NOMO-1 treated with DMSO at 0.1 percent for 48 hours (cell line): ENCODE results near the gene TMEM63B.
A peak's percentile ranks its signal among the peaks of the same experiment; 100 is the strongest.
"Not testable (repeated sequence)": the region's sequence is repeated elsewhere in the genome, so short reads cannot be mapped to it uniquely, and the experiment has no call there.

ENCODE experiments used
- DNase-seq: peaks from one replicate; lab custom pipeline; 2025; ENCODE audit not compliant: unreplicated experiment; lab: John Stamatoyannopoulos, UW

The TMEM63B gene

DNA sequence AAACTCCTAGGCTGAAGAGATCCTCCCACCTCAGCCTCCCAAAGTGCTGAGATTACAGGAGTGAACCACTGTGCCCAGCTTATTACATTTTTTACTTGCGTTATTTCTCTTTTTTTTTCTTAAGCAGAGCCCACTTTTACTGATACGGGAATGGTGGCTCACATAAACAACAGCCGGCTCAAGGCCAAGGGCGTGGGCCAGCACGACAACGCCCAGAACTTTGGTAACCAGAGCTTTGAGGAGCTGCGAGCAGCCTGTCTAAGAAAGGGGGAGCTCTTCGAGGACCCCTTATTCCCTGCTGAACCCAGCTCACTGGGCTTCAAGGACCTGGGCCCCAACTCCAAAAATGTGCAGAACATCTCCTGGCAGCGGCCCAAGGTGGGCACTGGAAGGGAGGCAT lies 41.8 kb downstream of the TMEM63B start:
- DNase-seq, result no peak

DNA sequence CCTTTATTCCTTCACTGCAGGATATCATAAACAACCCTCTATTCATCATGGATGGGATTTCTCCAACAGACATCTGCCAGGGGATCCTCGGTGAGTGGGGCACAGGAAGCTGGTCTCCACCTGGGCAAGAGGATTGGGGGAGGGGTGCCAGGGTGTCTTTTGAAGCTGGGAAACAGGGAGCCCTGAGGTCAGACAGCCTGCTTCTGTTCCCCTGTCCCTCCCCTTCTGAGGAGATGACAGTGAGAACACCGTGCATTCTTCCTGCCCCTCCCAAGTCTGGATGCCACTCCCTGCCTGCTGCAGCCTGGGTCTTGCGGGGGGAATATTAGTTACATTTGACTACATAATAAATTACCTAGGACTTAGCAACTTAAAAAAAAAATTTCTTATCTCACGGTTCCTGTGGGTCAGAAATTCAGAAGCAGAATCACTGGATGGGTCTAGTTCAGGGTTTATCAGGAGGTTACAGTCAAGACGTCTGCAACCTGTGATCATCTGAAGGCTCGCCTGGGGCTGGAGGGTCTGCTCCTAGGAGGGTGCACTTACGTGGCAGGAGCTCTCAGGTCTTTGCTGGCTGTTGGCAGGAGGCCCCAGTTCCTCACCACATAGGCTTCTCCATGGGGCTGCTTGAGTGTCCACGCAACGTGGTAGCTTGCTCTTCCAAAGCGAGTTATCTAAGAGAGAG lies 42.7 kb downstream of the TMEM63B start:
- DNase-seq, result no peak

DNA sequence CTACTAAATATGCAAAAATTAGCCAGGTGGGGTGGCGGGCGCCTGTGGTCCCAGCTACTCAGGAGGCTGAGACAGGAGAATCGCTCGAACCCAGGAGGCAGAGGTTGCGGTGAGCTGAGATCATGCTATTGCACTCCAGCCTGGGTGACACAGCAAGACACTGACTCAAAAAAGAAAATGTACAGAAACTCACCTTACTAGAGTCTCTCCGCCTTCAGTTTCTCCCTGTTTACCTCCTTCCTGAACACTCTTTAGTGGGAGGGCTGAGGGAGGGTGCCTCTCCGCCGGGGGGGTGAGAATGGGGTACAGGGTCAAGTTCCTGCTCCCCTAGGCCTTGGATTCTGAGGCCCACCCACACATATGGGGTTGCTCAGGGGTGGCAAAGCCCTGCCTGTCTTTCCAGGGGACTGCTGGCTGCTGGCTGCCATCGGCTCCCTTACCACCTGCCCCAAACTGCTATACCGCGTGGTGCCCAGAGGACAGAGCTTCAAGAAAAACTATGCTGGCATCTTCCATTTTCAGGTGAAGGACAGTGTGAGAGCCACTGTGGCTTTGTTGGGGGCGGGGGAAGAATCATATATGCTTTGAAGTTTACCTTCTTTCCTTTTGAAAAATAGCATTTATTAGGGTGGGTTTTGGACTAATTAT lies 44.7 kb downstream of the TMEM63B start:
- no peak for DNase-seq

DNA sequence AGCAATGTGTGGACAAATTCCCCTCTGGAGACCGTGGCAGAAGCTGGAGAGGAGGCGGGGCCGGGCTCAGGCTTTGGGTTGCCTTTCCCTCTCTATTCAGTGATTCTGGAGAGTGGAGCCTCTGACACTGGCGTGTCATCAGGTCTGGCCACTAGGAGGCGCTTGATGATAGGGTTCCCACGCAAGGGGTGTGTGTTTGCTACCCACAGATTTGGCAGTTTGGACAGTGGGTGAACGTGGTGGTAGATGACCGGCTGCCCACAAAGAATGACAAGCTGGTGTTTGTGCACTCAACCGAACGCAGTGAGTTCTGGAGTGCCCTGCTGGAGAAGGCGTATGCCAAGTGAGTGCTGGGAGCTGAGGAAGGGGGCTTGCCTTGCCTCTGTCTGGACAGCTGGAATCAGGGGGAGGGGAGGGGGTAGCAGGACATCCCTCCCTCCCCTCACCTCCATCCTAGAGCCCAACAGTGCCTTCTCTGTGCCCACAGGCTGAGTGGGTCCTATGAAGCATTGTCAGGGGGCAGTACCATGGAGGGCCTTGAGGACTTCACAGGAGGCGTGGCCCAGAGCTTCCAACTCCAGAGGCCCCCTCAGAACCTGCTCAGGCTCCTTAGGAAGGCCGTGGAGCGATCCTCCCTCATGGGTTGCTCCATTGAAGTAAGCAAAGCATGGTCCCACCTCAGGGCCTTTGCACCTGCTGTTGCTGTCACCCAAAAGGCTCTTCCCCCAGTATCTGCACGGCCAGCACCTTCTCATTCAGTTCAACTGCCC lies 45.6 kb downstream of the TMEM63B start:
- peak; percentile 75 for DNase-seq

DNA sequence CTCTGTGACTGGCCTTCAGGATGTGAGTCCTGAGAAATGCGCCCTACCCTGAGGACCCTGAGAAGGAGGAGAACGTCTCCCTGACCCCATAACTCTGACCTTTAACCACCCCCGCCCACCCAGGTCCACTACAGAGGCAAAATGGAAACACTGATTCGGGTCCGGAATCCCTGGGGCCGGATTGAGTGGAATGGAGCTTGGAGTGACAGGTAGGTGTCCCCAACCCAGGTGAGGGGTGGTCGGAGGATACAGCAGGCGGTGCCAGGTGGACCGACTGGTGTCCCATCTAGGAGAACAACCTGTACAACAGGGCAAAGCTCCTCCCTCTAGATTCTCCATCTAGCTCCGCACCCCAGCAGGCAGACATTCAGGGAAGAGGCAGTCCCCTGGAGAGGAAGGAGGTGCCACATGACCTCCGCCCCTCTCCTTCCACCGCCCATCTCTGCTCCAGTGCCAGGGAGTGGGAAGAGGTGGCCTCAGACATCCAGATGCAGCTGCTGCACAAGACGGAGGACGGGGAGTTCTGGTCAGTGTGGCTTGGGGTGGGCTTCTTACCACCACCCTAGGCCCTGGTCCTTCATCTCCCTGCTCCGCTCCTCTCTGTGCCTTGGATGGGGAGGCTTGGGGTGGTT lies 48.9 kb downstream of the TMEM63B start:
- no peak for DNase-seq

DNA sequence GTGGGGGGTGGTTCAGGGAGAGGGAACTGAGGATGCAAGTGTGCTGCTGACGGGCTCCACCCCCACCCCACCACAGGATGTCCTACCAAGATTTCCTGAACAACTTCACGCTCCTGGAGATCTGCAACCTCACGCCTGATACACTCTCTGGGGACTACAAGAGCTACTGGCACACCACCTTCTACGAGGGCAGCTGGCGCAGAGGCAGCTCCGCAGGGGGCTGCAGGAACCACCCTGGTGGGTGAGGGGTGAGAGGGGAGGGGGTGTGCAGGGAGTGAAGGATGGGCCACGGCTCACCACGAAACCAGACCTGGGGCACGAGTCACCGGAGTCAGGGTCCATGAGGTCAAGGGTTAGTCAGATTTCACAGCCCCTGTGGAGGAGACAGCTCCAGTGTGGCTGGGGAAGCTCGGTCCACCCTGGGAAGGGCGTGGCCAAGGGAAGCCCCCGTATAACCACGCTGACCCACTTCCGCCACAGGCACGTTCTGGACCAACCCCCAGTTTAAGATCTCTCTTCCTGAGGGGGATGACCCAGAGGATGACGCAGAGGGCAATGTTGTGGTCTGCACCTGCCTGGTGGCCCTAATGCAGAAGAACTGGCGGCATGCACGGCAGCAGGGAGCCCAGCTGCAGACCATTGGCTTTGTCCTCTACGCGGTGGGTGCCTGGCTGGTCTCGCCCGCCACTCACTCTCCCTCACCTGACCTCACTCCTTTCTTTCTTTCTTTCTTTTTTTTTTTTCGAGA lies 49.6 kb downstream of the TMEM63B start:
- no peak for DNase-seq

DNA sequence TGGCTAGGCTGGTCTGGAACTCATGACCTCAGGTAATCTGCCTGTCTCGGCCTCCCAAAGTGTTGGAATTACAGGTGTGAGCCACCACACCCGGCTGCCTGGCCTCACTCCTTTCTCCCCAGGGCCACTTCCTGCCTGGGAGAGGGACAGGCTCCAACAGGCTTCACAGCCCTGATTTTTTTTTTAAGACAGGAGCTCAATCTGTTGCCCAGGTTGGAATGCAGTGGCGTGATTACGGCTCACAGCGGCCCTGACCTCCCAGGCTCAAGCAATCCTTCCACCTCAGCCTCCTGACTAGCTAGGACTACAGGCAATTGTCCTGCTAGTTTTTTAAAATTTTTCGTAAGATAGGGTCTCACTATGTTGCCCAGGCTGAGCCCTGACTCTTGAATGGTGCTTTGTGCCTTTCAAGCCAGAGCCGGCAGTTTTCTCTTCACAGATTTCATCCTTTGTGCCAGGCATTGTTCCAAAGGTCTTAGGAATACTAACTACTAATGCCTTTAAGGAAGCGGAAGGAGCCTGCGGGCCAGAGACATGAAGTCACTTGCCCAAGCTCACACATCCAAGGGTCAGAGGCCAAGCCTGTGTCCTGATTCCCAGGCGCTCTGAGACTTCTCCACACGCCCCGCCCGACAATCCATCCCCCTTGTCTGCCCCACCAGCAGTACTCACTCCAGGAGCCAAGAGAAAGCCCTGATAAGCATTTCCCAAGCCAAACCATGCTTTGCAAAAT lies 50.5 kb downstream of the TMEM63B start:
- DNase-seq, result no peak

DNA sequence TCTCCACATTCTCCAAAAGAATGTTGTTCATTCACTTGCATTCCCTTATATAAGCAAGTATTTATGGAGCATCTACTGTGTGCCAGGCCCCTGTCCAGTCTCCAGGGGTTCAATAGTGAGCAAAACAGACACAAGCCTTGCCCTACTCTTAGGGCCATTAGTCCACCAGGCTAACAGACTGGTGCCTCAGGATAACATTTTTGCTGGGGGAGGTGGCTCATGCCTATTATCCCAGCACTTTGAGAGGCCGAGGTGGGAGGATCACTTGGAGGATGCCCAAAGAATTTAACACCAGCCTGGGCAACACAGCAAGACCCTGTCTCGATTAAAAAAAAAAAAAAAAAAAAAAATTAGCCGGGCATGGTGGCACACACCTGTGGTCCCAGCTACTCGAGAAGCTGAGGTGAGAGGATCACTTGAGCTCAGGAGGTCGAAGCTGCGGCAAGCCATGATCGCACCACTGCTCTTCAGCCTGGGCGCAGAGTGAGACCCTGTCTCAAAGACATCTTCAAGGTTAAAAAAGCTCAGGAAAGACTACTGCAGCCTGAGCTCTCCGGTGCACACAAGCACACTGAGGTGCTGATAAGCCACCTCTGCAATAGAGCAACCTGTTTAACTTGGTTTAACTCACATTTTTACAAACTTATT lies 51.2 kb downstream of the TMEM63B start:
- DNase-seq, result no peak

DNA sequence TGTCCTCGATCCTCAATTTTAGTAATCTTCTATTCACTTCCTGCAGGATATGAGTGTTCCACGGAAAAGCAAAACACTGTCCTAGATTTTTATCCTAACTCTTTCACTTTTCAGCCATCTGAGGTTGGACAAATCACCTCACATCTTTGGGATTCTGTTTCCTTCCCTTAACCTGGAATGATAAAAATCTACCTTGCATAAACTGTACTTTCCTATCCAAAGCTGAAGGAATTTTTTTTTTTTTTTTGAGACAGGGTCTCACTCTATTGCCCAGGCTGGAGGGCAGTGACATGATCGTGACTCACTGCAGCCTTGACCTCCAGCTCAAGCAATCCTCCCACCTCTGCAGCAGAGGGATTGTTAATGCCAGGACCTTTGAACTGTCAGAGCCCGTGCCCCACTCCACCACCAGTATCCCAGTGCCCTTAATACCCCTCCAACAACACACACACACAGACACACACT lies 51.8 kb downstream of the TMEM63B start:
- no peak for DNase-seq

DNA sequence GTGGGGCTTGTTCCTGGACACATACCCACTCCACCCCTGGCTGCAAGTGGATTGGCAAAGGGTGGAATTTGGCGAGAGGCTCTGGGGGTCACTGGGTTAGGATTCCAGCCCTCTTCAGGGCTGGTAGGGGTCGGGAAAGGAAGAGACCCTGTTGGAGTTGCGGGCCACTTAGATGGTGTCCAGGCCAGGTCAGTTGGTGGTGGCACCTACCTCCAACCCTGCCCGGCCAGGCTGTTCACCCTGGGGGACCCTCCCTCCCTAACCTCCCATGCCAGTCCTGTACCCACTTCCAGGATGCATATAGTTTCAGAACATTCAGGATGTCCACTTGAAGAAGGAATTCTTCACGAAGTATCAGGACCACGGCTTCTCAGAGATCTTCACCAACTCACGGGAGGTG lies 52.3 kb downstream of the TMEM63B start:
- DNase-seq, result no peak

DNA sequence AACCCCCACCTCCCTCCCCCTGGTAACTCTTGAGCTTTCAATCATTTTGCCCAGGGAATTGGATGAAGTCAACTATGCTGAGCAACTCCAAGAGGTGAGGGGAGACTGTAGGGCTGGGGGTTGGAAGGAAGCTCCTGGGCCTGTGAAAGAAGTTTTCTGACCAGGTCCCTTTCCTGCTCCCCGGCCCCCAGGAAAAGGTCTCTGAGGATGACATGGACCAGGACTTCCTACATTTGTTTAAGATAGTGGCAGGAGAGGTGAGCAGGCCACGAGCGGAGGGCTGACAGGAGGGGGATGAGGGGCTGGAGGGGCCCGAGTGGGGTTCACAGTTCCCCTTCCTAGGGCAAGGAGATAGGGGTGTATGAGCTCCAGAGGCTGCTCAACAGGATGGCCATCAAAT lies 53.1 kb downstream of the TMEM63B start:
- DNase-seq, result no peak

DNA sequence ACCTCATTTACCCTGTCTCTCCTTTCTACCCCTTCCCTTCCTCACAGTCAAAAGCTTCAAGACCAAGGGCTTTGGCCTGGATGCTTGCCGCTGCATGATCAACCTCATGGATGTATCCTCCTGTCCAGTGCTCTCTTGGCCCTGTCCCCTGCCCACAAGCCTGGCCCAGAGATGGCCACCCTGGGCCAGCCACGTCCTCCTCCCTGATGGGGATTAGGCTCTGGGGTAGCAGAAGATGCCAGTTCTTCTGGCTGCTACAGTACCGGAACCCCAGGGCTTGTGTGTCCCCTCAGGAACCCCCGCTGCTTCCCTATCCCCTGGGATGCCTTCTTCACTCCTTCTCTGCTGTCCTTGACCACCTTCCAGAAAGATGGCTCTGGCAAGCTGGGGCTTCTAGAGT lies 53.5 kb downstream of the TMEM63B start:
- no peak for DNase-seq

DNA sequence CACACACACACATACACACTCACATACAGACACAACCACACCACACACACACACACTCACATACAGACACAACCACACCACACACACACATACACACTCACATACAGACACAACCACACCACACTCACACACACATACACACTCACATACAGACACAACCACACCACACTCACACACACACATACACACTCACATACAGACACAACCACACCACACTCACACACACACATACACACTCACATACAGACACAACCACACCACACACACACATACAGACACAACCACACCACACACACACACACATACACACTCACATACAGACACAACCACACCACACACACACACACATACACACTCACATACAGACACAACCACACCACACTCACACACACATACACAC lies 54.4 kb downstream of the TMEM63B start:
- not testable (repeated sequence) for DNase-seq

DNA sequence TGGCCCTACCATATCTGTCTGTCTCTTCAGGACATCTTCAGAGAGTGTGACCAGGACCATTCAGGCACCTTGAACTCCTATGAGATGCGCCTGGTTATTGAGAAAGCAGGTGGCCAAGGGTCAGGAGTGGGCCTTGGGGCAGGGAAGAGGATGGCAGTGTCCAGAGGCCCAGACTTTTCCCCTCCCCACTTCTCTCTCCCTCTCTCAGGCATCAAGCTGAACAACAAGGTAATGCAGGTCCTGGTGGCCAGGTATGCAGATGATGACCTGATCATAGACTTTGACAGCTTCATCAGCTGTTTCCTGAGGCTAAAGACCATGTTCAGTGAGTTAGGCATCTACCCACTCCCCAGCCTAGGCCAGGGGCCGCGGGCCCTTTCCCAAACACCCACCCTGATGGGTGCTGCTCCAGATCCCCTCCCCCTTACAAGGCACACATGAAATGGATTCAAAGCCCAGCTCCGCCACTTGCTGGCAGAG lies 55.6 kb downstream of the TMEM63B start:
- DNase-seq, result no peak

DNA sequence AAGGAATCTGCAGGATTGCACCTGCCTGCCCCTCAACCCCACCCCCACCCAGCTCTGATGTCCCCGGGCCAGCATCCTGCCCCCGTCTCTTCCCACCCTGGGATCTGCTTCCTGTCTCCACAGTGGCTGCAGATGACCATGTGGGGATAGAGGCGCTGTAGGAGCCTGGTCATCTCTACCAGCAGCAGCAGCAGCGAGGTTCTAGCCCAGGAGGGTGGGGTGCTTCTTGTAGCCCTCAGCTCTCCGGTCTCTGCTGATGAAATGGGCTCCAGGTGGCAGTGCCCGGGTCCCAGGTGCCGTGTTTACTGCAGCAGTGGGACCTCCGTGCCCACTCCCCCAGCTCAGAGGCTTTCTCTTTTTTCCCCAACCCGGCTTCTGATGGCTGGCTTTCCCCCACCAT lies 56.4 kb downstream of the TMEM63B start:
- no peak for DNase-seq

DNA sequence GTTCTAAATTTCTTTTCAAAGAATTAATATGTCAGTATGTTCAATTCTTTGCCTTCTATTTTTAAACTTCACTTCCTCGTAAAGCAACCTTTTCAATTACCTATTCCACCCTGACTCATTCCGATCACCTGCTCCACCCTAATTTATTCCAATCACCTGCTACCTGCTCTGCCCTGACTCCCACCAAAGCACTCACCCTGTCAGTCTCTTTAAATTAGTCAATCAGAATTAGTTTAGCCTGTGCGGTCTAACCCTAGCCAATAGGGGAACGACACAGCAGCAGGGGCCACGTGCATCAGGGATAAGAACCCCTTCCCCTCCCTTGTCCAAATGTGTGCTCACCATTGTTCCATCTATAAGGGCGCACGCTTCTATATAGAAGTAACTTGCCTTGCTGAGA lies 58.0 kb downstream of the TMEM63B start:
- DNase-seq, result not testable (repeated sequence)

DNA sequence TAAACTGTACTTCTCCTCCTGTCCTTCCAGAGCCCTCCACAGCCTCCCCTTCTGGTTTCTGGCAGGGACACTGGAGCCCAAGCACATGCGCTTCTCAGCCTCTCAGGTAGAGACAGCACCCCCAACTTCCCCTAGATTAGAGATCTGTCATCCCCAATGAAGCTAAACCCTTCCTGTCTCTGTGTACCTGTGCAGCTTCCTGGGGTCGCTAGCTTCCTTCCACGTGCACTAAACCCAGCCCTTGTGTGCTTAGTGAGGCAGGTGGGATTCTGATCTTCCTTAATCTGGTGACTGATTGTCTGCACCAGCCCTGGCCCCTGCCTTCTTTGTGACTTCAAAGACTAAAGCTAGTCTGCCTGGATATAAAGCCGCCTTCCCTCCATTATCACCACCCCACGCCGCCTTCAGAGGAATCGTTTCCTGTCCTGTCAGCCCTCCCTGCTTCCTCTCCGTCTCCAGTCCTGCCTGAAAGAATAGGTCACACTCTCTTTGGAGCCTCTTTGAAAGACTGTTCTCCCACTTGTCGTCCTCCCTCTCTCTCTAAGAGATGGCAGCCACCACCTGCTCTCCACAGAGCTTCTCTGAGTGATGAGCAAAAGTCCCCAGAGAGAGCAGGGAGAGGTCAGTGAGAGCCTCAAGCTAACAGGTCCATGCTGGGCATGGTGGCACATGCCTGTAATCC lies 58.7 kb downstream of the TMEM63B start:
- DNase-seq, result no peak

DNA sequence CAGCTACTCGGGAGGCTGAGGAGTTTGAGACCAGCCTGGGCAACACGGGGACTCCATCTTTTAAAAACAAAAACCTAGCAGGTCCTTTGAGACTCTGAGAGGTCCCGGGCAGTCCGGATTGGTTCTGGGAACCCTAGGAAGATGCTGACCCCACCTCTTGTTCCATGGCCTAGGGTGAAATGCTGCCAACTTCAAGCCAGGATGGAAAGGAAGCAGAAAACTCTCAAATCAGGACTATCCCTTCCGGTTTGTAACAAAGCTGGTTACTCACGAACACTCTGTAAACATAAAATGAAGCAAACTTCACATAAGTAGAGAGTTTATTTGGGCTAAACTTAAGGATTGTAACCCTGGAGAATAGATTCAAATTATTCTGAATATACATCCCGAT lies 59.3 kb downstream of the TMEM63B start:
- no peak for DNase-seq

DNA sequence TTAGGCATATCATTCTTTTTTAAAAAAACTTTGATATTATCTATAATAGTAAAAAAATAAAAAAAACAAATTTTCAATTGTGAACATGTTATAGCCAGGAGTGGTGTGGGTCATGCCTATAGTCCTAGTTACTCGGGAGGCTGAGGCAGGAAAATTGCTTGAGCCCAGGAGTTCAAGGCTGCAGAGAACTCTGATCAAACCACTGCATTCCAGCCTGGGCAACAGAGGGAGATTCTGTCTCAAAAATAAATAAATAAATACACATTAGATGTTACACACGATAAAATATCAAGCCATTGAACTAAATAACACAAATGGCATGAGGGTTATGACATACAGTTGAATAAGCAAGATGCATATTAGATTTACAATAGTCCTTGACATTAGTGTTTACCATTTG lies 61.5 kb downstream of the TMEM63B start:
- DNase-seq, result no peak
